ENCODE measurements around the gene P2RX2.

Gene P2RX2

GRCh38 chr12:132658149-132658894 is 39.7 kb downstream of the P2RX2 start:
- H3F3A ChIP-seq (ENCODE audit: control insufficient read depth, insufficient read depth) = peaks cover 3% of the 10 kb centered on the region; the same call in 1 of the 2 replicates
- H3K27me3 ChIP-seq (ENCODE audit: control insufficient read depth, low read length) = no peaks in the 10 kb centered on the region
- no peaks in the 10 kb centered on the region for H3K9me2 ChIP-seq (replicated peaks; ENCODE audit: control insufficient read depth, low read length)
- no peak overlapping the region for H3K27ac ChIP-seq (ENCODE audit: low read depth, low read length)
- H3K4me2 ChIP-seq (ENCODE audit: low read length) = no peak overlapping the region
- H3K79me2 ChIP-seq (ENCODE audit: control insufficient read depth, low read length) = 0 out of 2 replicates have a peak, but pooled peaks cover 6% of the 10 kb centered on the region
- no peaks in the 10 kb centered on the region for H4K20me1 ChIP-seq (ENCODE audit: control insufficient read depth, insufficient read depth, low read depth, low read length)
- H3K36me3 ChIP-seq (ENCODE audit: control insufficient read depth, low read length) = peaks cover 98% of the 10 kb centered on the region
- H3K9me3 ChIP-seq (ENCODE audit: control insufficient read depth, insufficient read depth, low read length) = no peaks in the 10 kb centered on the region
- H3K4me1 ChIP-seq (ENCODE audit: control insufficient read depth, low read length) = no peaks in the 10 kb centered on the region
- no peak overlapping the region for H3K4me3 ChIP-seq (ENCODE audit: low read length)
- no peak for TF ChIP-seq EZH2phosphoT487 (IDR thresholded peaks at IDR 0.05; ENCODE audit: borderline replicate concordance, low read length)
- TF ChIP-seq, protein P1, sequence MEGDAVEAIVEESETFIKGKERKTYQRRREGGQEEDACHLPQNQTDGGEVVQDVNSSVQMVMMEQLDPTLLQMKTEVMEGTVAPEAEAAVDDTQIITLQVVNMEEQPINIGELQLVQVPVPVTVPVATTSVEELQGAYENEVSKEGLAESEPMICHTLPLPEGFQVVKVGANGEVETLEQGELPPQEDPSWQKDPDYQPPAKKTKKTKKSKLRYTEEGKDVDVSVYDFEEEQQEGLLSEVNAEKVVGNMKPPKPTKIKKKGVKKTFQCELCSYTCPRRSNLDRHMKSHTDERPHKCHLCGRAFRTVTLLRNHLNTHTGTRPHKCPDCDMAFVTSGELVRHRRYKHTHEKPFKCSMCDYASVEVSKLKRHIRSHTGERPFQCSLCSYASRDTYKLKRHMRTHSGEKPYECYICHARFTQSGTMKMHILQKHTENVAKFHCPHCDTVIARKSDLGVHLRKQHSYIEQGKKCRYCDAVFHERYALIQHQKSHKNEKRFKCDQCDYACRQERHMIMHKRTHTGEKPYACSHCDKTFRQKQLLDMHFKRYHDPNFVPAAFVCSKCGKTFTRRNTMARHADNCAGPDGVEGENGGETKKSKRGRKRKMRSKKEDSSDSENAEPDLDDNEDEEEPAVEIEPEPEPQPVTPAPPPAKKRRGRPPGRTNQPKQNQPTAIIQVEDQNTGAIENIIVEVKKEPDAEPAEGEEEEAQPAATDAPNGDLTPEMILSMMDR (IDR thresholded peaks at IDR 0.05; ENCODE audit: low read depth, low read length, poor library complexity, severe bottlenecking) = no peak

DNA sequence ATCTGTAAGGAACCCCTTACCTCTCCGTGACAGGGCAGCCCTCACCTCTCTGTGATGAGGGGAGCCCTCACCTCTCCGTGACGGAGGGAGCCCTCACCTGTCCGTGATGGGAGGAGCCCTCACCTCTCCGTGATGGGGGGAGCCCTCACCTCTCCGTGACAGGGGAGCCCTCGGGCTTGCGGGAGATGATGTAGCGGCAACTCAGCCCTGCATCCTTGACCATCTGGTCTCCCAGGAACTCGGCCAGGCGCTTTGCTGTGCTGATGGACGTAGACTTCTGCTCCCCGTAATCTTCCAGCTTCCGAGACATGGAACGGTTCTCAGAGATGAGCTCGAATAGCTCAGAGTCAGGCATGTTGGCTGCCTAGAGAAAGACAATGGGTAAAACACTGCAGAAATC is 40.6 kb downstream of the P2RX2 start:
- H3F3A ChIP-seq (ENCODE audit: control insufficient read depth, insufficient read depth) = peaks cover 3% of the 10 kb centered on the region; the same call in 1 of the 2 replicates
- no peaks in the 10 kb centered on the region for H3K4me1 ChIP-seq (ENCODE audit: control insufficient read depth, low read length)
- peaks cover 98% of the 10 kb centered on the region for H3K36me3 ChIP-seq (ENCODE audit: control insufficient read depth, low read length)
- H3K27ac ChIP-seq (ENCODE audit: low read depth, low read length) = no peak overlapping the region
- TF ChIP-seq EZH2phosphoT487 (IDR thresholded peaks at IDR 0.05; ENCODE audit: borderline replicate concordance, low read length) = no peak
- TF ChIP-seq, protein P1 (IDR thresholded peaks at IDR 0.05; ENCODE audit: low read depth, low read length, poor library complexity, severe bottlenecking) = no peak
- no peak overlapping the region for H3K4me2 ChIP-seq (ENCODE audit: low read length)
- H3K9me3 ChIP-seq (ENCODE audit: control insufficient read depth, insufficient read depth, low read length) = no peaks in the 10 kb centered on the region
- no peaks in the 10 kb centered on the region for H3K27me3 ChIP-seq (ENCODE audit: control insufficient read depth, low read length)
- H3K4me3 ChIP-seq (ENCODE audit: low read length) = no peak overlapping the region
- no peaks in the 10 kb centered on the region for H3K9me2 ChIP-seq (replicated peaks; ENCODE audit: control insufficient read depth, low read length)
- no peaks in the 10 kb centered on the region for H4K20me1 ChIP-seq (ENCODE audit: control insufficient read depth, insufficient read depth, low read depth, low read length)
- 0 out of 2 replicates have a peak, but pooled peaks cover 7% of the 10 kb centered on the region for H3K79me2 ChIP-seq (ENCODE audit: control insufficient read depth, low read length)

DNA sequence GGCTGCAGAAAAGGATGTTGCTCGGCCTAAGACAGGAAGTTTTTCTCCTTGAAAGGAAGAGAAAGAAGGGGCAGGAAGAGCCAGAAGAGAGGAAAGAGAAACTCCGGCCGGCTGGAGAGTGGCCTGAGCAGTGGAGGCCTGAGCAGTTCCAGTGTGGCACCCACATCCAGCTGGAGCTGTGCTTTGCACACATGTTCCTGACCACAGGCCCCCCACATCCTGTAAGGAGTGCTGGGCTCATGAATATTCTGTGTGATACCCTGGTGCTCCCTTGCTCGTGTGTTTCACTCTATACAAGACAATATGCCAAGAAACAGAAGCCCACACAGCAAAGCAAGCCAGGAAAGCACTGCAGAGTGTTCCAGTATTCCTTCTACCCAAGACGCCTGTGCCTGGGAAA is 41.5 kb downstream of the P2RX2 start:
- Histone ChIP-seq H3K9me3 (ENCODE audit: control insufficient read depth, insufficient read depth, low read length) (no peaks in the 10 kb centered on the region), H3K36me3 (ENCODE audit: control insufficient read depth, low read length) (peaks cover 98% of the 10 kb centered on the region), H3K4me3 (ENCODE audit: low read length) (no peak overlapping the region), H3K4me2 (ENCODE audit: low read length) (no peak overlapping the region), H3K79me2 (ENCODE audit: control insufficient read depth, low read length) (0 out of 2 replicates have a peak, but pooled peaks cover 7% of the 10 kb centered on the region), H3K9me2 (replicated peaks; ENCODE audit: control insufficient read depth, low read length) (no peaks in the 10 kb centered on the region), H3F3A (ENCODE audit: control insufficient read depth, insufficient read depth) (peaks cover under 1% of the 10 kb centered on the region; the same call in 1 of the 2 replicates), H3K27ac (ENCODE audit: low read depth, low read length) (no peak overlapping the region), H4K20me1 (ENCODE audit: control insufficient read depth, insufficient read depth, low read depth, low read length) (no peaks in the 10 kb centered on the region), H3K4me1 (ENCODE audit: control insufficient read depth, low read length) (no peaks in the 10 kb centered on the region), H3K27me3 (ENCODE audit: control insufficient read depth, low read length) (no peaks in the 10 kb centered on the region)
- TF ChIP-seq, protein P1 (IDR thresholded peaks at IDR 0.05; ENCODE audit: low read depth, low read length, poor library complexity, severe bottlenecking) = no peak
- TF ChIP-seq EZH2phosphoT487 (IDR thresholded peaks at IDR 0.05; ENCODE audit: borderline replicate concordance, low read length) = no peak
